Fibroblast of the aortic adventitia (primary cell): Measurements from ENCODE around the gene MRC1. TPM values are rescaled to one million over a fixed set of nuclear protein-coding genes. Genes with fewer than 3 reads are reported as not detected.

Source experiments
- DNase-seq: peaks from one replicate; pipeline ENCODE4 v3.0.0-alpha.2; 2010; ENCODE audit warnings: low read depth
- H3K4me3 ChIP-seq: 2 replicates; pipeline ENCODE4 v1.5.1; 2011; ENCODE audit warnings: low read depth, mild to moderate bottlenecking, control low read depth, low read length, moderate library complexity
- CTCF ChIP-seq: IDR thresholded peaks from 2 replicates; pipeline ENCODE4 v1.5.1; 2011; ENCODE audit warnings: mild to moderate bottlenecking, low read length, control low read depth, inconsistent platforms; ENCODE audit not compliant: insufficient read depth
- total RNA-seq: library from RNA; depleted of rRNA; stranded (reverse); fragments of >200 nt; gene quantifications from 2 replicates; pipeline ENCODE4 v1.2.3, GENCODE V29; 2012; ENCODE audit warnings: low replicate concordance

MRC1 gene
- total RNA-seq, 1 donor, result 0.09 TPM

- no peak for TF ChIP-seq CTCF
- no peak overlapping the region for H3K4me3 ChIP-seq
- no peak for DNase-seq
These were observed 3.8 kb upstream of the MRC1 start for GRCh38 chr10:17805330-17805729.

GRCh38 chr10:17805921-17806577, 3.1 kb upstream of the MRC1 start:
- TF ChIP-seq CTCF, result no peak
- no peak for DNase-seq
- no peak overlapping the region for H3K4me3 ChIP-seq

- DNase-seq, result no peak
- TF ChIP-seq CTCF, result no peak
These were observed 2.2 kb downstream of the MRC1 start for GRCh38 chr10:17811146-17811865.

GRCh38 chr10:17814973-17815372, 5.8 kb downstream of the MRC1 start:
- DNase-seq, result no peak
- no peak for TF ChIP-seq CTCF
- H3K4me3 ChIP-seq, result no peak overlapping the region

More at GRCh38 chr10:17811146-17811865, 2.2 kb downstream of the MRC1 start:
- H3K4me3 ChIP-seq, result no peak overlapping the region

- no peak overlapping the region for H3K4me3 ChIP-seq
- TF ChIP-seq CTCF, result no peak
- DNase-seq, result no peak
These were observed 7.1 kb downstream of the MRC1 start for GRCh38 chr10:17816199-17816598.

- TF ChIP-seq CTCF, result no peak
- no peak overlapping the region for H3K4me3 ChIP-seq
- DNase-seq, result no peak
These were observed 8.2 kb downstream of the MRC1 start for GRCh38 chr10:17817316-17817715.

GRCh38 chr10:17817790-17818189, 8.6 kb downstream of the MRC1 start:
- H3K4me3 ChIP-seq, result no peak overlapping the region
- no peak for DNase-seq
- TF ChIP-seq CTCF, result no peak
